ENCODE data around the gene KCNE2.
"Not testable (repeated sequence)": the region's sequence is repeated elsewhere in the genome, so short reads cannot be mapped to it uniquely, and the experiment has no call there.

KCNE2 gene

GRCh38 chr21:34417448-34418077 lies 53.8 kb downstream of the KCNE2 start:
- not testable (repeated sequence) for DNase-seq

Measured in activated gamma-delta T cell treated with Interleukin-2 at 50 U/mL for 16 hours (primary cell).